ENCODE data around the gene ZNF341.

GRCh38 chr20:33697129-33697528 lies 34.7 kb upstream of the ZNF341 start:
- TF ChIP-seq GATA2 (IDR thresholded peaks at IDR 0.05; ENCODE audit: low read depth, low read length) (no peak), GATA3 (IDR thresholded peaks at IDR 0.05; ENCODE audit: low read depth, low read length) (no peak)
